ENCODE measurements around the gene FAM174C.

FAM174C gene

DNA sequence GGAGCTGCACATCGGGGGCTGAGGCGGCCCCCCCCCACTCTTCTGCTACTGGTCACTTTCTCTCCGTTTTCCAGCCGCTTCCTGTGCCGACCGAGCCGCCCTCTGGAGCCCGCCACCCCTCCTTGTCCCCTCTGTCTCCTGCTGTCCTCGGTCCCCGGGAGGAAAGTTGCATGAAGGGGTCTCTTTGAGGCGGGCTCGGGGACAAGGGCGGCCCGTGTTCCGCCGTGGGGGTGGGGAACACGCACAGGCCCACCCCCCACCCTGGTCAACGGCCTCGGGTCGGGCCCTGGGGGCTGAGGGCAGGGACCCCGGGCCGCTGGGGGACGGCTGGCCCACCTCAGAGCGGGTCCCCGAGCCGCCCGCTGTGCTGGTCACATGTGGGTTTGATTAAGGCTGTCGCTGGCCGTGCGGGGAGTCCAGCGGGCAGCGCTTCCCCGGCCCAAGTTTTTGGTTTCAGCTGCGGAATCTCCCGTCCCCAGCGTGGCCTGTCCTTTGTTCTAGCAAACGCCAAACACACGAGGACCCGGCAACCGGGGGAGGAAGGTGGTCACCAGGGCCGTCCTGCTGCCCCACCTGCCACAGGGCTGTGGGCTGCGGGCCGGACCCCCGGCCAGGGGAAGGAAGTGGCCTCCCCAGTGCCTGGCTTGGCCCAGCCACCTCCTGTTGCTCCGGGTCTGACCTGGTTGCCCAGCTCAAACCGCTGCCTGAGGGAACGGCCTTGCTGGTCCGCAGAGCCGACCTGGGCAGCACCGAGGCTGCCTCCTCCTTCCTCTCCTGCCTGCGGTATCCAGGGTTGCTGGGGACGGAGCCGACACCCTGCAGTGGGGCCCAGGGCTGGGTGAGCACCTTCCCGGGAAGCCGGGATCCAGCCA lies 12.3 kb downstream of the FAM174C start:
- DNase-seq (ENCODE audit: low read depth): no peak
- TF ChIP-seq, protein P1, sequence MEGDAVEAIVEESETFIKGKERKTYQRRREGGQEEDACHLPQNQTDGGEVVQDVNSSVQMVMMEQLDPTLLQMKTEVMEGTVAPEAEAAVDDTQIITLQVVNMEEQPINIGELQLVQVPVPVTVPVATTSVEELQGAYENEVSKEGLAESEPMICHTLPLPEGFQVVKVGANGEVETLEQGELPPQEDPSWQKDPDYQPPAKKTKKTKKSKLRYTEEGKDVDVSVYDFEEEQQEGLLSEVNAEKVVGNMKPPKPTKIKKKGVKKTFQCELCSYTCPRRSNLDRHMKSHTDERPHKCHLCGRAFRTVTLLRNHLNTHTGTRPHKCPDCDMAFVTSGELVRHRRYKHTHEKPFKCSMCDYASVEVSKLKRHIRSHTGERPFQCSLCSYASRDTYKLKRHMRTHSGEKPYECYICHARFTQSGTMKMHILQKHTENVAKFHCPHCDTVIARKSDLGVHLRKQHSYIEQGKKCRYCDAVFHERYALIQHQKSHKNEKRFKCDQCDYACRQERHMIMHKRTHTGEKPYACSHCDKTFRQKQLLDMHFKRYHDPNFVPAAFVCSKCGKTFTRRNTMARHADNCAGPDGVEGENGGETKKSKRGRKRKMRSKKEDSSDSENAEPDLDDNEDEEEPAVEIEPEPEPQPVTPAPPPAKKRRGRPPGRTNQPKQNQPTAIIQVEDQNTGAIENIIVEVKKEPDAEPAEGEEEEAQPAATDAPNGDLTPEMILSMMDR (IDR thresholded peaks at IDR 0.05; ENCODE audit: low read depth, low read length): no peak
- TF ChIP-seq, protein P2, sequence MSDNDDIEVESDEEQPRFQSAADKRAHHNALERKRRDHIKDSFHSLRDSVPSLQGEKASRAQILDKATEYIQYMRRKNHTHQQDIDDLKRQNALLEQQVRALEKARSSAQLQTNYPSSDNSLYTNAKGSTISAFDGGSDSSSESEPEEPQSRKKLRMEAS (IDR thresholded peaks at IDR 0.05; ENCODE audit: low read depth, low read length): no peak
- no peak for TF ChIP-seq POLR2A (IDR thresholded peaks at IDR 0.05; ENCODE audit: extremely low read depth, insufficient read length)
- no peak for TF ChIP-seq MYC (IDR thresholded peaks at IDR 0.05; ENCODE audit: low read depth, low read length)
- H3K4me3 ChIP-seq (ENCODE audit: low read depth, low read length): no peak overlapping the region

DNA sequence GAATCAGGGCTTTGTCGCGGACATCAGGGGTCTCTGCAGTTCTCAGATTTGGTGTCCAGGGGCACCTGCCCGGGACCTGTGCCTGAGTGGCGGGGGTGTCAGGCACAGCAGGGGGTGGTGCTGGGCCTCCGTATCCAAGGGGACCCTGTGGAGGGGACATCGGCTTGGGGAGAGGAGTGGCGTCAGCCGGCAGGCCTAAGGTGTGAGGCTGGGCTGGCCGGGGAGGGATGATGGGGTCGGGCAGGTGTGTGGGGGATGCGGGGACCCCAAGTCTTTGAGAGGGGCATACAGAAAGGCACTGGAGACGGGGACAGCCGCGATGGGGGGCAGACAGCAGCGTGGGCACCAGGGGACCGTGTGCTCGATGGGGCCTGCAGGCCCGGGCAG lies 12.9 kb downstream of the FAM174C start:
- no peak for DNase-seq (ENCODE audit: low read depth)
- H3K4me3 ChIP-seq (ENCODE audit: low read depth, low read length): no peak overlapping the region
- no peak for TF ChIP-seq MYC (IDR thresholded peaks at IDR 0.05; ENCODE audit: low read depth, low read length)
- TF ChIP-seq, protein P1 (IDR thresholded peaks at IDR 0.05; ENCODE audit: low read depth, low read length): no peak

DNA sequence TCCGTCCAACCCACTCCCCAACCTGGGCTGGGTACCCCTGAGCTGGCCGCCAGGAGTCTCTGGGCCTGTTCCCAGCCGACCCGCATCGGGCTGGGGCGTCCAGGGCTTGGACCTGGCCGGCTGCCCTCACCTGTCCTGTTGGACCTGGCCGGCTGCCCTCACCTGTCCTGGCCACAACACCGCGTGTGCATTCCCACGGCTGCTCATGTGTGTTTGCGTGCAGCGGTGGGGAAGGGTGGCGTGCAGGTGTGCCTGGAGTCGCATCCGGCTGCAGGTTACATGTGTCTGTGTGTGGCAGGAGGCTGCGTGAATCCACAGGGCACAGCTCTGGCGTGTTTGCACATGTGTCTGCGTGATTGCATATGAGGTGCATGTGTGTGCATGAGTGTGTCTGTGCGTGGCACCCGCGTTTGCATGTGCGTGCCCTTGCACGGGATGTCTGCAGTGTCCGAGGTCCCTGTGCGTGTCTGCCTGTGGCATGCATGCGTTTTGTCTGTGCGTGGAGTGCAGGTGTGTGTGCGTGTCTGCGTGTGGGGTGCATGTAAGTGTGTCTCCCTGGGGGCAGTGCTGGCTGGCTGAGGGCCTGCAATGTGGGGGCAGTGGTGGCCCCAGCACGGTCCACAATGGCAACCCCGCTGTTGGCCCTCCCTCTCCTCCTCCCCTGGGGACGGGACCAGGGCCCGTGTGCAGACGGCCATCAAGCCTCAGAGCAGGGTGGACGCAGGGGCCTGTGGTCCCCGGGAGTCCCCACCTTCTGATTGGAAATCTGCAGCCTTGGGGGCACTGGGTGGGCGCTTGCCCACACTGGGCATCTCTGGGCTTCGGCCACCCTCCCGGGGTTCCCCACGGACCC lies 13.7 kb downstream of the FAM174C start:
- DNase-seq (ENCODE audit: low read depth): no peak
- TF ChIP-seq, protein P2 (IDR thresholded peaks at IDR 0.05; ENCODE audit: low read depth, low read length): no peak
- TF ChIP-seq, protein P1 (IDR thresholded peaks at IDR 0.05; ENCODE audit: low read depth, low read length): no peak
- TF ChIP-seq MYC (IDR thresholded peaks at IDR 0.05; ENCODE audit: low read depth, low read length) (no peak), POLR2A (IDR thresholded peaks at IDR 0.05; ENCODE audit: extremely low read depth, insufficient read length) (no peak)
- no peak overlapping the region for H3K4me3 ChIP-seq (ENCODE audit: low read depth, low read length)

- TF ChIP-seq, protein P2 (IDR thresholded peaks at IDR 0.05; ENCODE audit: low read depth, low read length): no peak
- TF ChIP-seq, protein P1 (IDR thresholded peaks at IDR 0.05; ENCODE audit: low read depth, low read length): no peak
- no peak for TF ChIP-seq POLR2A (IDR thresholded peaks at IDR 0.05; ENCODE audit: extremely low read depth, insufficient read length)
- no peak for TF ChIP-seq MYC (IDR thresholded peaks at IDR 0.05; ENCODE audit: low read depth, low read length)
- H3K4me3 ChIP-seq (ENCODE audit: low read depth, low read length): no peak overlapping the region
- no peak for DNase-seq (ENCODE audit: low read depth)
These were observed 14.3 kb downstream of the FAM174C start for GRCh38 chr19:1289686-1290025.

GRCh38 chr19:1290196-1290702 lies 14.9 kb downstream of the FAM174C start:
- no peak for DNase-seq (ENCODE audit: low read depth)
- no peak overlapping the region for H3K4me3 ChIP-seq (ENCODE audit: low read depth, low read length)
- TF ChIP-seq, protein P1 (IDR thresholded peaks at IDR 0.05; ENCODE audit: low read depth, low read length): no peak
- TF ChIP-seq MYC (IDR thresholded peaks at IDR 0.05; ENCODE audit: low read depth, low read length) (no peak), POLR2A (IDR thresholded peaks at IDR 0.05; ENCODE audit: extremely low read depth, insufficient read length) (no peak)
- TF ChIP-seq, protein P2 (IDR thresholded peaks at IDR 0.05; ENCODE audit: low read depth, low read length): no peak

Measured in NB4 (cell line).